ENCODE data around the gene APOLD1.

DNA sequence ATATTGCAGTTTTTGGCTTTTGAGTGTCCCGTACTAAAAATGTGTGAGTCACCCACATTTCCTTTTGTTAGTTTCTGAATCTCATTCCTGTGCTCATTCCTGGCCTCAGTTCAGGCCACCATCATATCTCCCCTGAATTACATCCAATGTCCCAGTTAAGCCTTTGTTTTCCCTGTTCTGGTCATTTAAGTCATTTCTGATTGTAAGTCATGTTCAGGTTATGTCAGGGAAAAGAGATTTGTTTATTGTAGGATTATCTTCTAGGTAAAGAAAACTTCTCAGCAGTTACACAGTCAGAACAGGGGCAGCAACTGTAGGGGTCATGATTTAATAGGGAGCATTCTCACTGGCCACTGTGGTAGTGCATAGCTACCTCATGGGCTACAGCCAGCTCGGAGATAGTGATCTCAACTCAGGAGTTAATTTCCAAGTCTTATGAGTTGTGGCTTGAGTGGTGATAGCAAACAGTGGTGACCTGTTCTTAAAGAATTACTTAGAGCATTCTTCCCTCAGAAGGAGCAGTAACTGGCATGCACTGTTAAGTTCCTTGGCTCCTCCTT lies 34.4 kb downstream of the APOLD1 start:
- TF ChIP-seq, protein P1, sequence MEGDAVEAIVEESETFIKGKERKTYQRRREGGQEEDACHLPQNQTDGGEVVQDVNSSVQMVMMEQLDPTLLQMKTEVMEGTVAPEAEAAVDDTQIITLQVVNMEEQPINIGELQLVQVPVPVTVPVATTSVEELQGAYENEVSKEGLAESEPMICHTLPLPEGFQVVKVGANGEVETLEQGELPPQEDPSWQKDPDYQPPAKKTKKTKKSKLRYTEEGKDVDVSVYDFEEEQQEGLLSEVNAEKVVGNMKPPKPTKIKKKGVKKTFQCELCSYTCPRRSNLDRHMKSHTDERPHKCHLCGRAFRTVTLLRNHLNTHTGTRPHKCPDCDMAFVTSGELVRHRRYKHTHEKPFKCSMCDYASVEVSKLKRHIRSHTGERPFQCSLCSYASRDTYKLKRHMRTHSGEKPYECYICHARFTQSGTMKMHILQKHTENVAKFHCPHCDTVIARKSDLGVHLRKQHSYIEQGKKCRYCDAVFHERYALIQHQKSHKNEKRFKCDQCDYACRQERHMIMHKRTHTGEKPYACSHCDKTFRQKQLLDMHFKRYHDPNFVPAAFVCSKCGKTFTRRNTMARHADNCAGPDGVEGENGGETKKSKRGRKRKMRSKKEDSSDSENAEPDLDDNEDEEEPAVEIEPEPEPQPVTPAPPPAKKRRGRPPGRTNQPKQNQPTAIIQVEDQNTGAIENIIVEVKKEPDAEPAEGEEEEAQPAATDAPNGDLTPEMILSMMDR (IDR thresholded peaks at IDR 0.05) = no peak
- TF ChIP-seq POLR2A (IDR thresholded peaks at IDR 0.05) = no peak
